ENCODE measurements around the gene ST7. TPM values are rescaled to one million over a fixed set of nuclear protein-coding genes. Genes with fewer than 3 reads are reported as not detected.

Gene ST7
- total and polyA plus RNA-seq, 2 donors (not counting 1 experiment from before 2014, with no cell fraction given): 2.3 to 4.6 TPM

DNA sequence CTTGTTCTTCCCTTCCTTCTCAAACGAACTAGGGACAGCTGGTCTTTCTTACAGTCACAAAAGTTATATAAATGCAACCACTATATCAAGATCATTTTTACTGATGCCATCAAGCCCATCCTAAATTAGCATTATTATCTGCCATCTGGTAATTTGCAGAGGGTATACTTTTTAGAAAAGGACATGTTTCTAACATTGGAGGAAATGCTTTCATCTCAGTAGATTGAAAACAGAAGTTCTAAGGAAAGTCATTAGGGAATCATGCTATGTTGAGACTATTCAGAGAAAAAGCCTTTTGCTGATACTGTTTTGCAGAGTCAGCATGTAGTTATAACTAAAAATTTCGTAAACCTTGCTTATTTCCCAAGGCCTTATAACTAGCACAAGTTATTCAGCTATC is 222.9 kb downstream of the ST7 start:
- Mint-ChIP-seq H3K27me3 (no peaks in the 10 kb centered on the region), H3K27ac (no peak overlapping the region)

DNA sequence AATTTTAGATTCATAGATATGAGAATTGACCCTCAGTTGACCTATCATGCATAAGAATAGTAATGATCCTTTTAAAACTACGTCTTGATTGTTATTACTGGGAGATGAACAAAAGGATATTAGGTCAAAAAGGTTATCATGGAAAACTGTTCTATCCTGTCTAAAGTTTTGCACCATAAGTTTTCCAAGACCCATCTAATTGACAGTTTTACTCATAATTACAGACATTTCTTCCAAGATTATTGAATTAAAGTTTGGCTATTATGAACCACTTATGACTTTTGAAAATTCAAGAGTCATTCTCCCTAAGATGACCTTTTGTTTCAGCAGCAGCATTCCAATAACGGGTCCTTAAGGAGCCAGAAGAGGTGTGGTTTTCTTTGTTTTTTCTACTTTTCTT is 225.3 kb downstream of the ST7 start:
- no peak overlapping the region for H3K9ac ChIP-seq (ENCODE audit: low read length)
- ATAC-seq (ENCODE audit: low read depth) (no peak), DNase-seq (no peak)
- no peaks in the 10 kb centered on the region for H3K4me1 ChIP-seq (ENCODE audit: control insufficient read depth in 2 of 2, insufficient read depth in 2 of 2, low read length in 2 of 2)
- H2AFZ ChIP-seq (ENCODE audit: insufficient read depth, low read depth, low read length, poor library complexity, severe bottlenecking): no peak overlapping the region
- POLR2A ChIA-PET: no interaction called here
- H3K36me3 ChIP-seq (replicated peaks in 1 of 2; ENCODE audit: control extremely low read depth in 1 of 2, control insufficient read depth in 1 of 2, extremely low read depth in 1 of 2, insufficient read depth in 2 of 2, low read length in 1 of 2): no peaks in the 10 kb centered on the region
- no peaks in the 10 kb centered on the region for H3K27me3 ChIP-seq (replicated peaks in 1 of 4; ENCODE audit: control extremely low read depth in 1 of 4, control insufficient read depth in 3 of 4, insufficient read depth in 4 of 4, low read length in 3 of 4)
- H3K4me1 Mint-ChIP-seq: no peaks in the 10 kb centered on the region
- H3K9me3 Mint-ChIP-seq (ENCODE audit: insufficient read depth): no peaks in the 10 kb centered on the region
- intact Hi-C loops (cut with micrococcal nuclease): no loop called here
- H3K4me3 ChIP-seq (ENCODE audit: control extremely low read depth in 1 of 5, extremely low read depth in 1 of 5, insufficient read depth in 1 of 5, low read depth in 2 of 5, low read length in 4 of 5): no peak overlapping the region
- H3K27ac ChIP-seq (ENCODE audit: low read length in 2 of 2): no peak overlapping the region
- no CpG with 5 or more reads among the region's 2 CpGs for WGBS (ENCODE audit: insufficient coverage)
- no peaks in the 10 kb centered on the region for H3K79me2 ChIP-seq (ENCODE audit: control insufficient read depth, insufficient read depth, low read length)
- H3K4me2 ChIP-seq (replicated peaks; ENCODE audit: low read depth, low read length, poor library complexity, severe bottlenecking): no peak overlapping the region
- no peaks in the 10 kb centered on the region for H4K20me1 ChIP-seq (ENCODE audit: control insufficient read depth, insufficient read depth, low read length, poor library complexity, severe bottlenecking)
- no peak overlapping the region for H3K4me3 Mint-ChIP-seq
- H3K27ac Mint-ChIP-seq: no peak overlapping the region
- CTCF ChIA-PET: no interaction called here
- no peak for TF ChIP-seq EZH2 (IDR thresholded peaks at IDR 0.05; ENCODE audit: borderline replicate concordance, insufficient read depth, low read depth, low read length, poor library complexity, severe bottlenecking)
- TF ChIP-seq CTCF (IDR thresholded peaks at IDR 0.05): no peak
- H3K9me3 ChIP-seq (ENCODE audit: control extremely low read depth in 1 of 3, control insufficient read depth in 2 of 3, insufficient read depth in 1 of 3, low read length in 2 of 3): no peaks in the 10 kb centered on the region
- H3K27me3 Mint-ChIP-seq: no peaks in the 10 kb centered on the region

More for the DNA sequence above, 222.9 kb downstream of the ST7 start:
- Mint-ChIP-seq H3K4me1 (no peaks in the 10 kb centered on the region), H3K9me3 (ENCODE audit: insufficient read depth) (no peaks in the 10 kb centered on the region), H3K4me3 (no peak overlapping the region)
- Histone ChIP-seq H3K36me3 (replicated peaks in 1 of 2; ENCODE audit: control extremely low read depth in 1 of 2, control insufficient read depth in 1 of 2, extremely low read depth in 1 of 2, insufficient read depth in 2 of 2, low read length in 1 of 2) (no peaks in the 10 kb centered on the region), H3K27ac (ENCODE audit: low read length in 2 of 2) (no peak overlapping the region), H2AFZ (ENCODE audit: insufficient read depth, low read depth, low read length, poor library complexity, severe bottlenecking) (no peak overlapping the region), H3K4me2 (replicated peaks; ENCODE audit: low read depth, low read length, poor library complexity, severe bottlenecking) (no peak overlapping the region), H3K79me2 (ENCODE audit: control insufficient read depth, insufficient read depth, low read length) (no peaks in the 10 kb centered on the region), H4K20me1 (ENCODE audit: control insufficient read depth, insufficient read depth, low read length, poor library complexity, severe bottlenecking) (no peaks in the 10 kb centered on the region), H3K27me3 (replicated peaks in 1 of 4; ENCODE audit: control extremely low read depth in 1 of 4, control insufficient read depth in 3 of 4, insufficient read depth in 4 of 4, low read length in 3 of 4) (no peaks in the 10 kb centered on the region), H3K4me3 (ENCODE audit: control extremely low read depth in 1 of 5, extremely low read depth in 1 of 5, insufficient read depth in 1 of 5, low read depth in 2 of 5, low read length in 4 of 5) (no peak overlapping the region), H3K9ac (ENCODE audit: low read length) (no peak overlapping the region), H3K9me3 (ENCODE audit: control extremely low read depth in 1 of 3, control insufficient read depth in 2 of 3, insufficient read depth in 1 of 3, low read length in 2 of 3) (no peaks in the 10 kb centered on the region), H3K4me1 (ENCODE audit: control insufficient read depth in 2 of 2, insufficient read depth in 2 of 2, low read length in 2 of 2) (no peaks in the 10 kb centered on the region)
- WGBS (ENCODE audit: insufficient coverage): no CpG with 5 or more reads among the region's 2 CpGs
- intact Hi-C loops (cut with micrococcal nuclease): no loop called here
- ATAC-seq (ENCODE audit: low read depth): no peak
- CTCF ChIA-PET: no interaction called here
- POLR2A ChIA-PET: no interaction called here
- DNase-seq: no peak
- no peak for TF ChIP-seq CTCF (IDR thresholded peaks at IDR 0.05)
- TF ChIP-seq EZH2 (IDR thresholded peaks at IDR 0.05; ENCODE audit: borderline replicate concordance, insufficient read depth, low read depth, low read length, poor library complexity, severe bottlenecking): no peak
